NCI-H82 treated with DMSO at 0.1 percent for 48 hours (cell line): ENCODE measurements around the gene SNX19.
A peak's percentile ranks its signal among the peaks of the same experiment; 100 is the strongest.
"Not testable (repeated sequence)": the region's sequence is repeated elsewhere in the genome, so short reads cannot be mapped to it uniquely, and the experiment has no call there.

ENCODE experiments used
- DNase-seq: peaks from one replicate; lab custom pipeline; 2025; ENCODE audit not compliant: unreplicated experiment; lab: John Stamatoyannopoulos, UW

SNX19 gene

GRCh38 chr11:130874396-130874795, 41.9 kb downstream of the SNX19 start:
- DNase-seq, result no peak

- DNase-seq, result no peak
These were observed 42.5 kb downstream of the SNX19 start for GRCh38 chr11:130873761-130874160.

GRCh38 chr11:130872981-130873380, 43.3 kb downstream of the SNX19 start:
- DNase-seq, result no peak

- no peak for DNase-seq
These were observed 43.8 kb downstream of the SNX19 start for GRCh38 chr11:130872513-130872912.

GRCh38 chr11:130872102-130872501, 44.2 kb downstream of the SNX19 start:
- DNase-seq, result no peak

GRCh38 chr11:130871616-130872015, 44.7 kb downstream of the SNX19 start:
- no peak for DNase-seq

- no peak for DNase-seq
These were observed 47.4 kb downstream of the SNX19 start for GRCh38 chr11:130868721-130869390.

GRCh38 chr11:130868086-130868710, 48.1 kb downstream of the SNX19 start:
- no peak for DNase-seq

GRCh38 chr11:130866831-130867230, 49.4 kb downstream of the SNX19 start:
- DNase-seq, result no peak

GRCh38 chr11:130865774-130866114, 50.5 kb downstream of the SNX19 start:
- DNase-seq, result no peak

GRCh38 chr11:130865091-130865773, 51.0 kb downstream of the SNX19 start:
- DNase-seq, result no peak

- peak; percentile 65 for DNase-seq
These were observed 54.1 kb downstream of the SNX19 start for GRCh38 chr11:130861902-130862860.

GRCh38 chr11:130861283-130861682, 55.0 kb downstream of the SNX19 start:
- no peak for DNase-seq

- no peak for DNase-seq
These were observed 56.4 kb downstream of the SNX19 start for GRCh38 chr11:130859886-130860285.

GRCh38 chr11:130858215-130858614, 58.1 kb downstream of the SNX19 start:
- no peak for DNase-seq

GRCh38 chr11:130855707-130856106, 60.6 kb downstream of the SNX19 start:
- DNase-seq, result not testable (repeated sequence)

- DNase-seq, result no peak
These were observed 61.8 kb downstream of the SNX19 start for GRCh38 chr11:130854483-130854882.

GRCh38 chr11:130852589-130852988, 63.7 kb downstream of the SNX19 start:
- no peak for DNase-seq

GRCh38 chr11:130850185-130850944, 65.9 kb downstream of the SNX19 start:
- no peak for DNase-seq

- DNase-seq, result no peak
These were observed 67.1 kb downstream of the SNX19 start for GRCh38 chr11:130849215-130849568.
